Erythroblast (primary cell): Measurements from ENCODE around the gene SLC35B2.

Experiments
- GATA1 ChIP-seq: IDR thresholded peaks from 2 replicates; pipeline ENCODE4 v1.6.1; 2011; ENCODE audit warnings: low read depth, mild to moderate bottlenecking, control low read depth, low read length, moderate library complexity
- POLR2A ChIP-seq: IDR thresholded peaks from 2 replicates; pipeline ENCODE4 v1.6.1; 2011; ENCODE audit warnings: mild to moderate bottlenecking, low read length

DNA sequence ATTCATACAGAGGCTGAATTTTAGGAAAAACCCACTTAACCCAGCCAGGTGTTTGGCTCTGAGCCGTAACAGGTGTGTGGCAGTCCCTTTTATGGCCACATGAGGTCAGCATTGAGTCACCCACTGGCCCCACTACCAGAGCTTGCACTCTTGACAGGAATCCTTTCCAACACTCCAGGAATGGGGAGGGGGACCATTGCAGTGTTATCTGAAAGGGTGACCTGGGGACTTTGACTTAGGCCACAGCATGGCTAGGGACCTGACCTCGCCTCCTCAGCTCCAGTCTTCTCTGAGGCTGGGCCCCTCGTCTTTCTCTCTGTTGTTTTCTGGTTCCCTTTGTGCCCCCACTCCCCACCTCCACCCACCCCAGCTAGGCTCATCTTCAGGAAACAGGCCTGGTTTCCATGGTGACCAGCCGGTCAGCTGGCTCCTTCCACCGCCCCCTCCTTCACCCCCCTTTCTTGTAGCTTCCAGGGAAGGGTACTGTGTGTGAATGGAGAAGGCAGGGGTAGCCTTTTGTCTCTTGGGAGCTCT lies 10.8 kb upstream of the SLC35B2 start:
- TF ChIP-seq POLR2A (no peak), GATA1 (no peak)
